ENCODE measurements around the gene GRK2.

GRK2 gene

DNA sequence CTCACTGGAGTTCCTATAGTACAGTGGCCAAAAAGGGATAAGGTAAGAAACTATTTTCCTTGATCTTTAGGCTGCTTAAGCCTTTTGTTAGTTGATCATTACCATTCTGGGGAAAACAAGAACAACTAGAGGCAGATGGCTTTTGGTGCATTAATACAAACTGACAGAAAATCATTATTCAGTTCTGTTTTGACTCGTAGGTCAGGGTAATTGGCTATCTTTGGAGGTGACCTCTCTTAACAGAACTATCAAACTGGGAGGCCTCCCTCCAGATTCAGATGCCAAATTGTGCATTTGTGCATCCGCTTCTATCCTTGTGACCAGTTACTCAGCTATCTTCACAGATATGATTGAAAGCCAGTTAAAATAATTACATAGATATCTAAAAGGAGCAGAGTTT is 23.2 kb upstream of the GRK2 start:
- Histone ChIP-seq H3K27me3 (ENCODE audit: insufficient read depth, low read depth, severe bottlenecking) (no peaks in the 10 kb centered on the region), H3K36me3 (peaks cover 61% of the 10 kb centered on the region), H3K9me3 (ENCODE audit: severe bottlenecking) (no peaks in the 10 kb centered on the region), H3K4me3 (ENCODE audit: low read depth, low read length) (no peak overlapping the region), H3K27ac (no peak overlapping the region)
- TF ChIP-seq, protein P1, sequence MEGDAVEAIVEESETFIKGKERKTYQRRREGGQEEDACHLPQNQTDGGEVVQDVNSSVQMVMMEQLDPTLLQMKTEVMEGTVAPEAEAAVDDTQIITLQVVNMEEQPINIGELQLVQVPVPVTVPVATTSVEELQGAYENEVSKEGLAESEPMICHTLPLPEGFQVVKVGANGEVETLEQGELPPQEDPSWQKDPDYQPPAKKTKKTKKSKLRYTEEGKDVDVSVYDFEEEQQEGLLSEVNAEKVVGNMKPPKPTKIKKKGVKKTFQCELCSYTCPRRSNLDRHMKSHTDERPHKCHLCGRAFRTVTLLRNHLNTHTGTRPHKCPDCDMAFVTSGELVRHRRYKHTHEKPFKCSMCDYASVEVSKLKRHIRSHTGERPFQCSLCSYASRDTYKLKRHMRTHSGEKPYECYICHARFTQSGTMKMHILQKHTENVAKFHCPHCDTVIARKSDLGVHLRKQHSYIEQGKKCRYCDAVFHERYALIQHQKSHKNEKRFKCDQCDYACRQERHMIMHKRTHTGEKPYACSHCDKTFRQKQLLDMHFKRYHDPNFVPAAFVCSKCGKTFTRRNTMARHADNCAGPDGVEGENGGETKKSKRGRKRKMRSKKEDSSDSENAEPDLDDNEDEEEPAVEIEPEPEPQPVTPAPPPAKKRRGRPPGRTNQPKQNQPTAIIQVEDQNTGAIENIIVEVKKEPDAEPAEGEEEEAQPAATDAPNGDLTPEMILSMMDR (IDR thresholded peaks at IDR 0.05; ENCODE audit: low read depth, low read length), result no peak
- no peak for DNase-seq

DNA sequence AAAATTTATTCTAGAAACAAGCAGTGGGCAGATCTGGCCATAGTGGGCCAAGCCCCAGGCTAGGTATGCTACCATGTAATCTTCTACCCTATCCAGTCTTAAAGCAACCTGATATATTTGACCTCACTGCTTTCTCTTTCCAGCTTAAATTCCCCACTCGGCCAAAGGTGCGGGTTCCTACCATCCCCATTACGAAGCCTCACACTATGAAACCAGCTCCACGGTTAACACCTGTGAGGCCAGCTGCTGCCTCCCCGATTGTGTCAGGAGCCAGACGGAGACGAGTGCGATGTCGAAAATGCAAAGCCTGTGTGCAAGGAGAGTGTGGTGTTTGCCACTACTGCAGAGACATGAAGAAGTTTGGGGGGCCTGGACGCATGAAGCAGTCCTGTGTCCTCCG is 21.2 kb upstream of the GRK2 start:
- H3K27me3 ChIP-seq (ENCODE audit: insufficient read depth, low read depth, severe bottlenecking), result no peaks in the 10 kb centered on the region
- peaks cover 81% of the 10 kb centered on the region for H3K36me3 ChIP-seq
- TF ChIP-seq, protein P1 (IDR thresholded peaks at IDR 0.05; ENCODE audit: low read depth, low read length), result no peak
- no peak overlapping the region for H3K4me3 ChIP-seq (ENCODE audit: low read depth, low read length)
- DNase-seq, result no peak
- no peaks in the 10 kb centered on the region for H3K9me3 ChIP-seq (ENCODE audit: severe bottlenecking)
- no peak overlapping the region for H3K27ac ChIP-seq

DNA sequence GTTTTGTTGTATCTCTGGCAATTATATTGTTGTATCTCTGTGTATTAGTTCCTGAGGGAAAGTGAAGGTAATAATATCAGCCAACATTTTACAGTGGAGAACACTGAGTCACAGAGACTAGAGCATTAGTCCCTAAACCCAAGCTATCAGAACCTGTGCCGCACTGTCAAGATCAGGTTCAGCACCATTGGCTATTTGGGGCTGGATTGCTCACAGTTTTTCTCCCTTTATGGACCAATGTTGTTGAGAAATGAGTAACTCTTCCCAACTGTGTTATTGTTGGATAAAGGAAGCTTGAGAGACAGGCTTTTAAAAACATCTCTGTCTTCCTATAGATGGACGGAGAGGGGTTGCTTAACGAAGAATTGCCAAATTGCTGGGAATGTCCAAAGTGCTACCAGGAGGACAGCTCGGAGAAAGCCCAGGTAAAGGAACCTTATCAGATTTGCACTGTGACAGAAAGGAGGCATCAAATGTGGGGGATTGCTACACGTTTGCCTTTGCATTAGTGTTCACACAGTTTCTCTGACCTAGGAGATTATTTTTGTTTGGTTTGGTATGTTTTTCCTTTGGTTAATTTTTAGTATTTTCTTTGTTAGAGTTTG is 18.2 kb upstream of the GRK2 start:
- TF ChIP-seq, protein P1 (IDR thresholded peaks at IDR 0.05; ENCODE audit: low read depth, low read length), result no peak
- no peaks in the 10 kb centered on the region for H3K27me3 ChIP-seq (ENCODE audit: insufficient read depth, low read depth, severe bottlenecking)
- H3K27ac ChIP-seq, result no peak overlapping the region
- H3K4me3 ChIP-seq (ENCODE audit: low read depth, low read length), result no peak overlapping the region
- DNase-seq, result no peak
- H3K9me3 ChIP-seq (ENCODE audit: severe bottlenecking), result no peaks in the 10 kb centered on the region
- peaks cover 96% of the 10 kb centered on the region for H3K36me3 ChIP-seq

DNA sequence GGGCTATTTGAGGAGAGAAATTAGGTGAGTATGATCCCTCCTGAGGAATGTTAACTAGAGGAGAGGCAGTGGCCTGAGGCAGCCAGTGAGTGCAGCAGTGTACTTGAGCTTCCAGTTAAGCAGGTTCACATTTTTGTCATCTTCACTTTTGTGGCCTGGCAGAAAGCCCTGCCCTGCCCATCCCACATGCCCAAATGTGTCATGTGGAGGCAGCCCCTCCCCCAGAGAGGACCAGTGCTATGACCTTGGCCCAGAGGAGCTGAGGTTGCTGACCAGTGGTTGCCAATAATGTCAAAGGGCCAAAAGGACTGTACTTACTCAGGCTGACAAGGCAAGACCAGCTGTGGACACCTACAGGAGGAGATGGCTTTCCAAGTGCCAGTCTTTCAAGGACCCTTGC is 17.6 kb upstream of the GRK2 start:
- Histone ChIP-seq H3K27ac (no peak overlapping the region), H3K36me3 (peaks cover 96% of the 10 kb centered on the region), H3K9me3 (ENCODE audit: severe bottlenecking) (no peaks in the 10 kb centered on the region), H3K27me3 (ENCODE audit: insufficient read depth, low read depth, severe bottlenecking) (no peaks in the 10 kb centered on the region), H3K4me3 (ENCODE audit: low read depth, low read length) (no peak overlapping the region)
- TF ChIP-seq, protein P1 (IDR thresholded peaks at IDR 0.05; ENCODE audit: low read depth, low read length), result no peak
- no peak for DNase-seq

DNA sequence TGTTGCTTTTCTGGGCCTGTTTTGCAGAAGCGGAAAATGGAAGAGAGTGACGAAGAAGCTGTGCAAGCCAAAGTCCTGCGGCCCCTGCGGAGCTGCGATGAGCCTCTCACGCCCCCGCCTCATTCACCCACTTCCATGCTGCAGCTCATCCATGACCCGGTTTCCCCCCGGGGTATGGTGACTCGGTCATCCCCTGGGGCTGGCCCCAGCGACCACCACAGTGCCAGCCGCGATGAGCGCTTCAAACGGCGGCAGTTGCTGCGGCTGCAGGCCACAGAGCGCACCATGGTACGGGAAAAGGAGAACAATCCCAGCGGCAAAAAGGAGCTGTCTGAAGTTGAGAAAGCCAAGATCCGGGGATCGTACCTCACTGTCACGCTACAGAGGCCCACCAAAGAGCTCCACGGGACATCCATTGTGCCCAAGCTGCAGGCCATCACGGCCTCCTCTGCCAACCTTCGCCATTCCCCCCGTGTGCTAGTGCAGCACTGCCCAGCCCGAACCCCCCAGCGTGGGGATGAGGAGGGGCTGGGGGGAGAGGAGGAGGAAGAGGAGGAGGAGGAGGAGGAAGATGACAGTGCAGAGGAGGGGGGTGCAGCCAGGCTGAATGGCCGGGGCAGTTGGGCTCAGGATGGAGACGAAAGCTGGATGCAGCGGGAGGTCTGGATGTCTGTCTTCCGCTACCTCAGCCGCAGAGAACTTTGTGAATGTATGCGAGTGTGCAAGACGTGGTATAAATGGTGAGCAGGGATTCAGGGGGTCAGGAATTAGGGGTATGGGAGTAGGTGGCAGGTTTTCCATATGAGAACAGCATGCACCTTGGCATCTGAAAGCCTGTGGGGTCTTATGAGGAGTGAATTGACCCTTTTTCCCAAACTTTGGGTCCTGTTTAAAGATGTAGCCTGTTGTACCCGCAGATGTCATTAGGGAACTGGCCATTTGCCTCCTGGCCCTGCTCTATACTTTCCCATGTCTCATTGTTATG is 15.9 kb upstream of the GRK2 start:
- DNase-seq, result no peak
- Histone ChIP-seq H3K9me3 (ENCODE audit: severe bottlenecking) (no peaks in the 10 kb centered on the region), H3K4me3 (ENCODE audit: low read depth, low read length) (no peak overlapping the region), H3K27me3 (ENCODE audit: insufficient read depth, low read depth, severe bottlenecking) (no peaks in the 10 kb centered on the region), H3K27ac (no peak overlapping the region), H3K36me3 (peaks cover 96% of the 10 kb centered on the region)
- TF ChIP-seq, protein P1 (IDR thresholded peaks at IDR 0.05; ENCODE audit: low read depth, low read length), result no peak
